Thyroid gland (tissue), 4 donors: ENCODE data around the gene KCNMA1. TPM values are rescaled to one million over a fixed set of nuclear protein-coding genes. Genes with fewer than 3 reads are reported as not detected.

ENCODE experiments used
- DNase-seq, 2 donors: peaks; one replicate each; pipeline ENCODE4 v3.0.0-alpha.2; 2019
- H3K27ac ChIP-seq, 3 donors: fragments of 200-600 bp; sonication (generic); 1 replicate in 2 of 3; 2 replicates in 1 of 3; pipeline ENCODE4 v1.5.1; 2016 to 2019; ENCODE audit warnings: mild to moderate bottlenecking in 1 of 3, moderate library complexity in 1 of 3
- H3K27me3 ChIP-seq: fragments of 200-600 bp; sonication (generic); one replicate; pipeline ENCODE4 v1.5.1; 2019
- H3K36me3 ChIP-seq, 2 donors: fragments of 200-600 bp; sonication (generic); one replicate each; pipeline ENCODE4 v1.5.1; 2016 to 2019
- H3K4me1 ChIP-seq, 2 donors: fragments of 200-600 bp; sonication (generic); one replicate each; pipeline ENCODE4 v1.5.1; 2017 to 2019
- H3K4me3 ChIP-seq, 3 donors: fragments of 200-600 bp; sonication (generic); replicated peaks in 1 of 3; 1 replicate in 2 of 3; 2 replicates in 1 of 3; pipeline ENCODE4 v1.5.1; 2016; ENCODE audit warnings: mild to moderate bottlenecking in 1 of 3
- H3K9me3 ChIP-seq: fragments of 200-600 bp; sonication (generic); one replicate; pipeline ENCODE4 v1.5.1; 2017
- POLR2A ChIP-seq, 2 donors: fragments of 450-650 bp; IDR thresholded peaks; one replicate each; pipeline ENCODE4 v1.6.1; 2017; ENCODE audit warnings: antibody characterized with exemption in 2 of 2, mild to moderate bottlenecking in 2 of 2, moderate library complexity in 1 of 2
- WGBS, 2 donors: methylation state at CpG; one replicate each; pipeline ENCODE4 v1.1.5; 2017; 5-methylcytosine and 5-hydroxymethylcytosine counted together
- intact Hi-C: fragments of 100-400 bp; cut with DNase I; formaldehyde crosslinking; loops from one replicate; pipeline ENCODE4 v1.15.1; 2023
- total RNA-seq, 4 donors: library from RNA; depleted of rRNA; stranded (reverse); fragments of >200 nt; gene quantifications; one replicate each; pipeline ENCODE4 v1.2.3, GENCODE V29; 2016
- TF ChIP-seq, protein P1 (sequence below), 6 experiments: fragments of 200-600 bp in 3 of 6; fragments of 450-650 bp in 3 of 6; sonication (generic) in 3 of 6; IDR thresholded peaks; one replicate each; pipeline ENCODE4 v1.5.1; 2016 to 2019; ENCODE audit warnings: antibody characterized with exemption in 6 of 6, mild to moderate bottlenecking in 2 of 6, inconsistent platforms in 1 of 6, moderate library complexity in 1 of 6

Gene KCNMA1
- total RNA-seq, 4 donors from 2014 or later, result 2.5 to 5.1 (median 3.6) TPM

DNA sequence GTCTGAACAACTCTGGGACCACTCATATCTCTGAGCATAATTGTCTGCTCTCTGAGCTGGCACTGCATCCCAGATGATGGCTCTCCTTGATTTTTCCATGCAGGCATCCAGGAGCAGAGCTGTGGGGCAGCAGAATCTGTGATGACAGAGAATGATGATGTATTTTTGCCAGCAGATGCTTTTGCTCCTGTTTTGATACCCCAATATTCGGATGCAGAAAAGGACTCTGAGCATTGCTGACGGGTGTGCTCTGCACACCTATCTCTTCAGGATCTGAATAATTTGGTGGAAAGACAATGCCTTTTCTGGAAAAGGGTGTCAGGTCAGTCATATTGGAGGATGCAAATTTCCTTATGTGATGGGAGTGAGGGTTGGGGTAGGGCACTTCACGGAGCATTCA, 735.9 kb downstream of the KCNMA1 start:
- Histone ChIP-seq H3K9me3 (no peaks in the 10 kb centered on the region), H3K36me3 (no peaks in the 10 kb centered on the region), H3K27ac (no peak overlapping the region), H3K4me3 (no peak overlapping the region), H3K4me1 (no peaks in the 10 kb centered on the region), H3K27me3 (no peaks in the 10 kb centered on the region)
- TF ChIP-seq, protein P1, sequence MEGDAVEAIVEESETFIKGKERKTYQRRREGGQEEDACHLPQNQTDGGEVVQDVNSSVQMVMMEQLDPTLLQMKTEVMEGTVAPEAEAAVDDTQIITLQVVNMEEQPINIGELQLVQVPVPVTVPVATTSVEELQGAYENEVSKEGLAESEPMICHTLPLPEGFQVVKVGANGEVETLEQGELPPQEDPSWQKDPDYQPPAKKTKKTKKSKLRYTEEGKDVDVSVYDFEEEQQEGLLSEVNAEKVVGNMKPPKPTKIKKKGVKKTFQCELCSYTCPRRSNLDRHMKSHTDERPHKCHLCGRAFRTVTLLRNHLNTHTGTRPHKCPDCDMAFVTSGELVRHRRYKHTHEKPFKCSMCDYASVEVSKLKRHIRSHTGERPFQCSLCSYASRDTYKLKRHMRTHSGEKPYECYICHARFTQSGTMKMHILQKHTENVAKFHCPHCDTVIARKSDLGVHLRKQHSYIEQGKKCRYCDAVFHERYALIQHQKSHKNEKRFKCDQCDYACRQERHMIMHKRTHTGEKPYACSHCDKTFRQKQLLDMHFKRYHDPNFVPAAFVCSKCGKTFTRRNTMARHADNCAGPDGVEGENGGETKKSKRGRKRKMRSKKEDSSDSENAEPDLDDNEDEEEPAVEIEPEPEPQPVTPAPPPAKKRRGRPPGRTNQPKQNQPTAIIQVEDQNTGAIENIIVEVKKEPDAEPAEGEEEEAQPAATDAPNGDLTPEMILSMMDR (IDR thresholded peaks at IDR 0.05), result no peak
- no peak for TF ChIP-seq POLR2A (IDR thresholded peaks at IDR 0.05)
- intact Hi-C loops, result no loop called here
- whole genome bisulfite sequencing, 2 donors, result 90% methylated on average over 3 of the region's 3 CpGs
- DNase-seq, result no peak

DNA sequence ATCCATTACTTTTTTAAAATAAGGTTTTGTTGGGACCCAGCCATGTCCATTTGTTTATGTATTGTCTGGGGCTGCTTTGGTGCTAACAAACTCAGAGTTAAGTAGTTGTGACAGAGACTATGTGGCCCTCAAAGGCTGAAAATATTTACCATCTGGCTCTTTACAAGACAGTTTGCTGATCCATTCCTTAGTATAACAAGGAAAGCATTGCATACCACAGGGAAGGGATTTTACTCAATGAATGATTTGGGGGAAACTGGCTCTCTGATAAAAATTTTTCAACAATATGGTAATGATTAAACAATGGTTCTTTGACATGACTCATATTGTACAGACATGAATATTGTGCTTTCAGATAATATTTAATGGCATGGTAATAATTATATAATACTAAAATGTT, 738.1 kb downstream of the KCNMA1 start:
- no peak for DNase-seq
- intact Hi-C loops, result no loop called here
- Histone ChIP-seq H3K4me1 (no peaks in the 10 kb centered on the region), H3K27ac (no peak overlapping the region), H3K9me3 (no peaks in the 10 kb centered on the region), H3K4me3 (no peak overlapping the region), H3K36me3 (no peaks in the 10 kb centered on the region), H3K27me3 (no peaks in the 10 kb centered on the region)
- TF ChIP-seq, protein P1 (IDR thresholded peaks at IDR 0.05), result no peak
- no peak for TF ChIP-seq POLR2A (IDR thresholded peaks at IDR 0.05)

DNA sequence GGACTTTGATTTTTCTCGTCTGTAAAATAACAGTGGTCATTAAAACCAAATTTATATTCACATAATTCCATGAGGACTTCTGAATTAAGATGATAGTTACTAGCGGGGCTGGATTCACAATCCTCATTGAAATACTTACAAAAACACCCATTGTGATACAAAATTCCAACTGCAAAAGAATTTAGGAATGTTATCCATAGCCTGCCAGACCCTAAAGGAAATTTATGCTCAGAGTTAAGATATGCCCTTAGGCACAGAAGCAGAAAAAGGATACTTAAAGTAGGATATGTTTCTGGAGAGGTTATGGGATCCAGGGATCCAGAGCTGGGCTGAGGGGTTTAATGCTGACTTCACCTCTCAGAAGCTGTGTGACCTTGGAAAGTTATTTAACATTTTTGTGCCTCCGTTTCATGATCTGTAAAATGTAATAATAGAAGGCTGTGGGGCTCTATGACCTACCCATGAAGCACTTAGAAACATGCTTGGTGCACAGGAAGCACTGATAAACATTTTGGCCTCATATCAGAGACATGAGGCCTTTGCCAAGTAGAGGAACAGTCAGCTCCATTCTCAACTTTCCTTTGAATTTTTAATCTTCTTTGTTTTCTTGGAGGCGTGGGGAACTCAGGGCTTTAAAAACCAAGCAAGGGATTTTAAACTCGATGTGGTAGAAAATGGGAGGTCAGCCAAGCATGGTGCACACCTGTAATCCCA, 744.7 kb downstream of the KCNMA1 start:
- 59 to 73% methylated on average over 5 of the region's 5 CpGs for WGBS, 2 donors
- Histone ChIP-seq H3K9me3 (no peaks in the 10 kb centered on the region), H3K4me3 (no peak overlapping the region), H3K36me3 (no peaks in the 10 kb centered on the region), H3K27me3 (no peaks in the 10 kb centered on the region), H3K4me1 (no peaks in the 10 kb centered on the region), H3K27ac (no peak overlapping the region)
- TF ChIP-seq, protein P1 (IDR thresholded peaks at IDR 0.05), result no peak
- no peak for TF ChIP-seq POLR2A (IDR thresholded peaks at IDR 0.05)
- DNase-seq, result no peak
- intact Hi-C loops, result no loop called here

DNA sequence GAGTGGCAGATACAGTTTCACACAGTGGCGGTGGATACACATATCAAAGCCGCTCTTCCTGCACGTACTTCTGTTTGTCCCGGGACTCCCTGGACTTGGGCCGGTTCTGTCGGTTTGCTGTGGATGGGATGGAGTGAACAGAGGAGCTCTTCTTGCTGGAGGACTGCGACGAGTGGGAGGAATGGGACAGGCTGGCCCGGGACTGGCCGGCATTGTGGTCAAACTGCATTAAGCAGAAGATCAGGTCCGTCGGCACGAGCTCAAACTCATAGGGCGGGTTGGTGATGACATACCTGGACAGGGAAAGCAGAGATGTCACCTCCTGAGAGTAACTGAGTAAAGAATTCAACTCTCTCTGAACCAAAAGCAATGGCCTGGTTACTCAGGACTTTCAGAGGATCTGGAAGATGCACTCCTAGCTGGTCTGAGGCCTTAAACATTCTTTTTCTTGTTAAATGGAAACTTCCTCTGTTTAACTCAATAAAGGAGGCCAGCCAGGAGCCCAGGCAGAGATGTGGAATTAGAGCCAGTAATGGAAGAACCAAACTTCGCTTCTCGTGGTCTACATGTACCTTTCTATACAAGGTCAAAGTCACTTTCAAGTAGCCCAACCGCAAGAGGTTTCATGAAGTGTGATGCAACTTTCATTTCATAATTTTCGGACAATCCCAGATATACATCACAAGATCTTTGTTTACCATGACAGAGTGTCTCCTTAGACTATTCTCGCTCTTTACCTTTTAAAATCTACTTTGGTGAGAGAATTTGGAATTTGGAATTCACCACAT, 750.2 kb downstream of the KCNMA1 start:
- Histone ChIP-seq H3K4me3 (no peak overlapping the region), H3K27ac (no peak overlapping the region), H3K4me1 (no peaks in the 10 kb centered on the region), H3K9me3 (no peaks in the 10 kb centered on the region), H3K27me3 (no peaks in the 10 kb centered on the region), H3K36me3 (no peaks in the 10 kb centered on the region)
- intact Hi-C loops, result no loop called here
- no peak for DNase-seq
- no peak for TF ChIP-seq POLR2A (IDR thresholded peaks at IDR 0.05)
- TF ChIP-seq, protein P1 (IDR thresholded peaks at IDR 0.05), result no peak
- WGBS, 2 donors, result 94% methylated on average over 19 of the region's 19 CpGs

DNA sequence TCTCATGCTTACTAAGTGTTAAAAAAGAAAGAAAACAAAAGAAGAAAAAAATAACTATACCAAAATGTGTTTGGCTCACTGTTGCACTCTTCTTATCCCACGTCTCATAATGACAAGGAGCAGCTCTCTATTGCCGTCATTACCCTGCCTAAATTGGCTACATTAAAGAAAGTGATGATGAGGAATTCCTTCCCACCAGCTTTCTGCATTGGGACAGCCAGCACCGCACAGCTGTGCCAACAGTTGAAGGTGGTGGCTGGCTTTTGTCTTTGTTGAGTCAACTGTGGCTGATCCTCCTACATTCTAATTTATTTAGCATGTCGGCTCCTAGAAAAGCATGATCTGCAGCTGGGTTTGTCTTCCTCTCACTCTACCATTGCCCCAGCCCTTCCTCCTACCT, 751.8 kb downstream of the KCNMA1 start:
- Histone ChIP-seq H3K27ac (no peak overlapping the region), H3K36me3 (no peaks in the 10 kb centered on the region), H3K27me3 (no peaks in the 10 kb centered on the region), H3K4me1 (no peaks in the 10 kb centered on the region), H3K4me3 (no peak overlapping the region), H3K9me3 (no peaks in the 10 kb centered on the region)
- 47 to 59% methylated on average over 4 of the region's 4 CpGs for WGBS, 2 donors
- no peak for DNase-seq
- intact Hi-C loops, result no loop called here
- TF ChIP-seq, protein P1 (IDR thresholded peaks at IDR 0.05), result no peak
- no peak for TF ChIP-seq POLR2A (IDR thresholded peaks at IDR 0.05)
